ENCODE results near the gene PAQR6.
A peak's percentile ranks its signal among the peaks of the same experiment; 100 is the strongest.

PAQR6 gene

DNA sequence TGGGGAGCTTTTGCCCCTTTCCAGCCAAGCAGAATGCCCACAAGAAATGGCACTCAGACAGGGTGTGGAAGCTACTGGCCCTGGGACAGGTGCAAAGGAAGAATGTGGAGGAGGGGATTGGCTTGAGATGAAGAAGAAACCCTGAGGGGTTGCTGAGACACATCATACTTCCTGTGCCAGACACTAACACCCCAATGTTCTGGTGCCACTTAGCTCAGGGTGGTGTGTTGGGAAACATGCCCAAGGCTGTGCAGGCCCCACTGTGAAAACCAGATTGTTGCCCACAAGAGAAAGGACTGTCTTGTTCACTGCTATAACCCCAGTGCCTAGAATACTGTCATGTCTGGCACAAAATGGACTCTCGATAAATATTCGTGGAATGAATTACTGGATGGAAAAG, 9.9 kb upstream of the PAQR6 start:
- no peak for TF ChIP-seq JUND (IDR thresholded peaks at IDR 0.05; ENCODE audit: low read depth)

GRCh38 chr1:156253634-156254033, 5.8 kb upstream of the PAQR6 start:
- DNase-seq (ENCODE audit: low read depth in 1 of 2, low spot score in 1 of 2): no peak
- no peak for TF ChIP-seq JUND (IDR thresholded peaks at IDR 0.05; ENCODE audit: low read depth)
- in situ Hi-C loops (cut with HindIII; ENCODE audit: low pct_unique_long_range_greater_than_20kb, low sequenced_read_pairs): no loop called here

More for the DNA sequence above, 9.9 kb upstream of the PAQR6 start:
- in situ Hi-C loops (cut with HindIII; ENCODE audit: low pct_unique_long_range_greater_than_20kb, low sequenced_read_pairs): no loop called here
- no peak for DNase-seq (ENCODE audit: low read depth in 1 of 2, low spot score in 1 of 2)

DNA sequence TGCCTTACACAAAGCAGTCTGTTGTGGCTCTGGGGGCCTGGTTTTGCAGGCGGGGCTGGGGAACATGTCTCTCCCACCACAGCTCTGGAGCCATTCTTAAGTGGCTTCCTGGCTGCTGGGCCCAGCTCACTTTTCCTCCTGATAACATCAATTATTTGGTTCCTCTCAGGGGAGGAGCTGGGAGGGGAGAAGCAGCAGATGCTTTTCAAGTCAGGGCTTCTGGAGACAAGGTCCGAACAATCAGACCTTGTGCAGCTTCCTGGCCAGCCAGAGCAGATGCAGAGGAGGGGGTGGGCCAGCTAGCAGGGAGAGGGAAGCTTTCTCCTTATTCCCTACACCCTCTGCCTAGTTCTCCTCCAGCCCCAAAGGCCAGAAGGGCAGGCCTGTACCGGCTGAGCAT, 3.7 kb upstream of the PAQR6 start:
- DNase-seq (ENCODE audit: low read depth in 1 of 2, low spot score in 1 of 2): no peak
- in situ Hi-C loops (cut with HindIII; ENCODE audit: low pct_unique_long_range_greater_than_20kb, low sequenced_read_pairs): no loop called here
- no peak for TF ChIP-seq JUND (IDR thresholded peaks at IDR 0.05; ENCODE audit: low read depth)

DNA sequence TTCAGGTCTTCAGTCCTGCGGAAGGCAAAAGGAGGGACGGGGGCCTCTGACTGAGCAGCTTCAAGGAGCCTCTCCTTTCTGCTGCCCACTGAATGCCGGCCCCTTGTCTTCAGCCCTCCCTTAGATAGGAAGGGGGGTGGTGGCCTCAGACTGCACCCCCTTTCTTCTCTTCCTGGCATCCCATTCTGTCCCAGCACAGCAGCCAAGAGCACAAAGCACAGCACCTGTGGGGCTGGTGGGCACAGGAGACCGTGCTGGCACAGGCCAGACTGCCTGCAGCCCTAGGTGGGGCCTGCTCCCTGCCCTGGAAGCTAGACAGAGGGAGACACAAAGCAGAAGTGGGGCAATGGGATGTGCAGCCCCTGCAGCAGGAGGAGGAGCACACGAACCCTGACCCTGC, 1.7 kb upstream of the PAQR6 start:
- in situ Hi-C loops (cut with HindIII; ENCODE audit: low pct_unique_long_range_greater_than_20kb, low sequenced_read_pairs): no loop called here
- TF ChIP-seq JUND (IDR thresholded peaks at IDR 0.05; ENCODE audit: low read depth): no peak
- DNase-seq (ENCODE audit: low read depth in 1 of 2, low spot score in 1 of 2): no peak

DNA sequence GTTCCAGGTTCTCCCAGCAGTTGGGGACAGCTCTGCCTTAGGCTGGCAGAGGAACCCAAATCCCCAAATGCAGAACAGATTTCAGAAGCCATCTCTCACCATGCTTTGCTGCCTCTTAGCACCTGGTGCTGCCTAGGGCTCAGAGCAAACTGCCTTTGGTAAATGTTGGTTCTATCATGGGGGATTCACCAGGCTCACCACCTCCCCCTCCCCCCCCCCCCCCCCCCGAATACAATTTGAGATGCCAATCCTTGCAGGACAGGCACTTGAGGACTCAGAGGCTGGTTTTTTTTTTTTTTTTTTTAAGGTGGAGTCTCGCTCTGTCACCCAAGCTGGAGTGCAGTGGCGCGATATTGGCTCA, 447 bp upstream of the PAQR6 start:
- no peak for DNase-seq (ENCODE audit: low read depth in 1 of 2, low spot score in 1 of 2)
- no peak for TF ChIP-seq JUND (IDR thresholded peaks at IDR 0.05; ENCODE audit: low read depth)
- in situ Hi-C loops (cut with HindIII; ENCODE audit: low pct_unique_long_range_greater_than_20kb, low sequenced_read_pairs): no loop called here

GRCh38 chr1:156246781-156247459, 936 bp downstream of the PAQR6 start:
- peak; percentile 57 to 77 for DNase-seq (ENCODE audit: low read depth in 1 of 2, low spot score in 1 of 2)
- in situ Hi-C loops (cut with HindIII; ENCODE audit: low pct_unique_long_range_greater_than_20kb, low sequenced_read_pairs): no loop called here
- no peak for TF ChIP-seq JUND (IDR thresholded peaks at IDR 0.05; ENCODE audit: low read depth)

DNA sequence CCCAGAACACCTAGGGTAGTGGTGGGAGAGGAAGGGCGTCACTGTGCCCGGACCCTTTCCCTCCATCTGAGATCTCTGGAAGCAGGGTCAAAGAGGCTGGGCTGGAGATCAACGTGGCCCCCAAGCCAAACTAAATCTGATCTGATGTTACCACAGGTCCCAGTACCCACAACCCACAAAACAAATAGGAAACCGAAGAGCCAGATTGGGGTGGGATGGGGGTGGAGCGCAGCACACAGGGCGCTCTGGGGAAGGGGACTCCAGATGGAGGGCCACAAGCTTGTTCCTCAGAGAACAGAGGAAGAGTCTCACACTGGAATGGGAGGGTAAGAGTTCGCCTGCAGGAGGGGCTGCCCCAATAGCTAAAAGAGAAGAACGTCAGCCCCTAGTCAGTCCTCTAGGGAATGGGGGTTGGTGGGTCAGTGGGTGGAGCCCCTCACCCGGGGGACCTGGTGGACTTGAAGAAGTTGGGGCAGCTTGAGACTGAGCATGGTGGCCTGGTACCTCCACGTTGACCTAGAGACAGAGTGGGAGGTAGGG, 1.5 kb downstream of the PAQR6 start:
- DNase-seq (ENCODE audit: low read depth in 1 of 2, low spot score in 1 of 2): no peak
- in situ Hi-C loops (cut with HindIII; ENCODE audit: low pct_unique_long_range_greater_than_20kb, low sequenced_read_pairs): no loop called here
- TF ChIP-seq JUND (IDR thresholded peaks at IDR 0.05; ENCODE audit: low read depth): no peak

DNA sequence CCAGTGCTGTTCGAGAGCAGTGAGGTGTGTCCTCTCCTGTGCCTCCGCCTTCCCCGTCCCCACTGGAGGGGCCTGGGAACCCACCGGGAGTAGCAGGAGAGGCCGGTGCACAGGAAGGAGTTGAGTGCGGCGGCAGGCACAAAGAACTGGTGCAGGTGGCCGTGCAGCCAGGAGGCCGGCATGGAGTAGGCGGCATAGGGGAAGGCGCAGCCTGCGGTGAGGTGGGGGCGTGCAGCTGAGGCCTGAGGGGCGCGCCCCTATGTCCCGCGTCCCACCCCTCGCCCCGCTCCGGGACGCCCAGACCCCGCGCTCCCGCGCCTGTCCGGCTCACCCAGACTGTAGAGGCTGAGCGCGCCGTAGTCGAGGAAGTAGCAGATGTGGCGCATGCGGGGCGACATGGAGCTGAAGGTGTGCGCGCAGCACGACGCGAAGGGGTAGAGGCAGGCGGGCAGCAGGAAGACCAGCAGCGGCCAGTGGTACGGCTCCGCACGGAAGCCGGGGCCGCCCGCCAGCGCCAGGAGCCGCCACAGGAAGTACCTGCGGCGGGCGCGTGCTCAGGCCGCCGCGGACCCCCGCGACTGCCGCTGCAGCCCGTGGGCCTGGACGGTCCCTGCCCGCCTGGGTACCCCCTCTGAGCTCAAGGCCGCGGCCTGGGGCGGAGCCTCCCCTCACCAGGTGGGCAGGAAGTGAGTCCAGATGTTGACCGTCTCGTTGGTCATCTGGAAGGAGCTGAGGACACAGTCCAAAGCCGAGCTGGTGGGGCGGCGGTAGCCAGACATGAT, 2.2 kb downstream of the PAQR6 start:
- no peak for TF ChIP-seq JUND (IDR thresholded peaks at IDR 0.05; ENCODE audit: low read depth)
- in situ Hi-C loops (cut with HindIII; ENCODE audit: low pct_unique_long_range_greater_than_20kb, low sequenced_read_pairs): no loop called here
- no peak for DNase-seq (ENCODE audit: low read depth in 1 of 2, low spot score in 1 of 2)

GRCh38 chr1:156244712-156245111, 3.1 kb downstream of the PAQR6 start:
- in situ Hi-C loops (cut with HindIII; ENCODE audit: low pct_unique_long_range_greater_than_20kb, low sequenced_read_pairs): no loop called here
- no peak for TF ChIP-seq JUND (IDR thresholded peaks at IDR 0.05; ENCODE audit: low read depth)

GRCh38 chr1:156244126-156244525, 3.7 kb downstream of the PAQR6 start:
- in situ Hi-C loops (cut with HindIII; ENCODE audit: low pct_unique_long_range_greater_than_20kb, low sequenced_read_pairs): no loop called here
- no peak for TF ChIP-seq JUND (IDR thresholded peaks at IDR 0.05; ENCODE audit: low read depth)
- no peak for DNase-seq (ENCODE audit: low read depth in 1 of 2, low spot score in 1 of 2)

More at GRCh38 chr1:156244712-156245111, 3.1 kb downstream of the PAQR6 start:
- no peak for DNase-seq (ENCODE audit: low read depth in 1 of 2, low spot score in 1 of 2)

DNA sequence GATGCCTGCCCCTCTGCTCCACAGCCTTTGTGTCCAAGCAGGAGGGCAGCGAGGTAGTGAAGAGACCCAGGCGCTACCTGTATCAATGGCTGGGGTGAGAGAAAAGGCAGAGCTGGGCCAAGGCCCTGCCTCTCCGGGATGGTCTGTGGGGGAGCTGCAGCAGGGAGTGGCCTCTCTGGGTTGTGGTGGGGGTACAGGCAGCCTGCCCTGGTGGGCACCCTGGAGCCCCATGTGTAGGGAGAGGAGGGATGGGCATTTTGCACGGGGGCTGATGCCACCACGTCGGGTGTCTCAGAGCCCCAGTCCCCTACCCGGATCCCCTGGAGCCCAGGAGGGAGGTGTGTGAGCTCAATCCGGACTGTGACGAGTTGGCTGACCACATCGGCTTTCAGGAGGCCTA, 5.1 kb downstream of the PAQR6 start:
- in situ Hi-C loops (cut with HindIII; ENCODE audit: low pct_unique_long_range_greater_than_20kb, low sequenced_read_pairs): no loop called here

DNA sequence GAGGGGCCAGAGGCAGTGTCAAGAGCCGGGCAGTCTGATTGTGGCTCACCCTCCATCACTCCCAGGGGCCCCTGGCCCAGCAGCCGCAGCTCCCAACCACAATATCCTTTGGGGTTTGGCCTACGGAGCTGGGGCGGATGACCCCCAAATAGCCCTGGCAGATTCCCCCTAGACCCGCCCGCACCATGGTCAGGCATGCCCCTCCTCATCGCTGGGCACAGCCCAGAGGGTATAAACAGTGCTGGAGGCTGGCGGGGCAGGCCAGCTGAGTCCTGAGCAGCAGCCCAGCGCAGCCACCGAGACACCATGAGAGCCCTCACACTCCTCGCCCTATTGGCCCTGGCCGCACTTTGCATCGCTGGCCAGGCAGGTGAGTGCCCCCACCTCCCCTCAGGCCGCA, 5.9 kb downstream of the PAQR6 start, which contains the start of gene BGLAP:
Gene BGLAP (plus strand): TSS at position 259 of the 400 bp plus-strand sequence. CDS start 48 bp downstream, at position 307.
- no peak for TF ChIP-seq JUND (IDR thresholded peaks at IDR 0.05; ENCODE audit: low read depth)
- no peak for DNase-seq (ENCODE audit: low read depth in 1 of 2, low spot score in 1 of 2)
- in situ Hi-C loops (cut with HindIII; ENCODE audit: low pct_unique_long_range_greater_than_20kb, low sequenced_read_pairs): no loop called here

More for the DNA sequence above, 5.1 kb downstream of the PAQR6 start:
- DNase-seq (ENCODE audit: low read depth in 1 of 2, low spot score in 1 of 2): no peak
- TF ChIP-seq JUND (IDR thresholded peaks at IDR 0.05; ENCODE audit: low read depth): no peak

DNA sequence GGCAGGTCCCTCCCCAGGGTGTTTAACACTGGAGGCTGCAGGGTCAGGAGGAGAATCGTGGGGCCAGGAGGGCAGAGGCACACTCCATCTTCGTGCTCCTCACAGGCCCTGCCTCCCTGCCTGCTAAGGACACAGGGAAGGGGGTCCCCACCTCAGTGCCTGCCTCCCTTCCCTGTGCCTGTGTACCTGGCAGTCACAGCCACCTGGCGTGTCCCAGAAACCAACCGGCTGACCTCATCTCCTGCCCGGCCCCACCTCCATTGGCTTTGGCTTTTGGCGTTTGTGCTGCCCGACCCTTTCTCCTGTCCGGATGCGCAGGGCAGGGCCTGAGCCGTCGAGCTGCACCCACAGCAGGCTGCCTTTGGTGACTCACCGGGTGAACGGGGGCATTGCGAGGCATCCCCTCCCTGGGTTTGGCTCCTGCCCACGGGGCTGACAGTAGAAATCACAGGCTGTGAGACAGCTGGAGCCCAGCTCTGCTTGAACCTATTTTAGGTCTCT, 6.5 kb downstream of the PAQR6 start:
- no peak for DNase-seq (ENCODE audit: low read depth in 1 of 2, low spot score in 1 of 2)
- no peak for TF ChIP-seq JUND (IDR thresholded peaks at IDR 0.05; ENCODE audit: low read depth)
- in situ Hi-C loops (cut with HindIII; ENCODE audit: low pct_unique_long_range_greater_than_20kb, low sequenced_read_pairs): no loop called here

All from T47D (cell line).